Liver (tissue), 9 donors: Measurements from ENCODE around the gene DCUN1D1. TPM values are rescaled to one million over a fixed set of nuclear protein-coding genes. Genes with fewer than 3 reads are reported as not detected.

Experiments
- DNase-seq: peaks from one replicate; pipeline ENCODE4 v3.0.0-alpha.2; 2017; ENCODE audit warnings: low spot score
- H3K27ac ChIP-seq, 2 donors: one replicate each; pipeline ENCODE4 v1.7.0; 2013; ENCODE audit warnings: inconsistent platforms in 2 of 2, low read length in 2 of 2, control low read depth in 1 of 2, low read depth in 1 of 2, mild to moderate bottlenecking in 1 of 2
- H3K27me3 ChIP-seq, 4 donors: one replicate each; pipeline versions ENCODE4 v1.6.1 to v1.7.0; 2013; ENCODE audit warnings: low read length in 3 of 4, inconsistent platforms in 1 of 4, mild to moderate bottlenecking in 1 of 4, moderate library complexity in 1 of 4; ENCODE audit not compliant: control insufficient read depth in 4 of 4, insufficient read depth in 4 of 4
- H3K36me3 ChIP-seq, 4 donors: one replicate each; pipeline versions ENCODE4 v1.6.1 to v1.7.0; 2013; ENCODE audit warnings: low read length in 3 of 4, mild to moderate bottlenecking in 3 of 4, low read depth in 1 of 4, moderate library complexity in 1 of 4; ENCODE audit not compliant: control insufficient read depth in 4 of 4, insufficient read depth in 3 of 4
- H3K4me1 ChIP-seq, 4 donors: one replicate each; pipeline versions ENCODE4 v1.6.1 to v1.7.0; 2013; ENCODE audit warnings: low read length in 3 of 4, mild to moderate bottlenecking in 3 of 4, moderate library complexity in 1 of 4; ENCODE audit not compliant: control insufficient read depth in 4 of 4, insufficient read depth in 4 of 4
- H3K4me3 ChIP-seq, 3 donors: one replicate each; pipeline versions ENCODE4 v1.6.1 to v1.7.0; 2013; ENCODE audit warnings: low read length in 3 of 3, control low read depth in 1 of 3, low read depth in 1 of 3, mild to moderate bottlenecking in 1 of 3
- H3K9ac ChIP-seq, 2 donors: one replicate each; pipeline ENCODE4 v1.7.0; 2013; ENCODE audit warnings: low read length in 2 of 2, mild to moderate bottlenecking in 2 of 2, moderate library complexity in 2 of 2, control low read depth in 1 of 2, low read depth in 1 of 2
- H3K9me3 ChIP-seq, 4 donors: one replicate each; pipeline versions ENCODE4 v1.6.1 to v1.7.0; 2013; ENCODE audit warnings: low read length in 3 of 4; ENCODE audit not compliant: control insufficient read depth in 4 of 4
- ATF3 ChIP-seq: IDR thresholded peaks from 2 replicates; pipeline ENCODE4 v1.6.1; 2016; ENCODE audit warnings: antibody characterized with exemption
- CTCF ChIP-seq: fragments of 150-350 bp; IDR thresholded peaks from 2 replicates; pipeline ENCODE4 v1.5.1; 2017; ENCODE audit warnings: improper control_type of control experiment, low read depth, low read length; ENCODE audit not compliant: missing input control
- EGR1 ChIP-seq, 2 donors: IDR thresholded peaks; 2 replicates each; pipeline ENCODE4 v1.6.1; 2016 to 2018; ENCODE audit warnings: antibody characterized with exemption in 2 of 2, low read depth in 2 of 2
- FOXA1 ChIP-seq: IDR thresholded peaks from 2 replicates; pipeline ENCODE4 v1.6.1; 2016; ENCODE audit warnings: antibody characterized with exemption
- FOXA2 ChIP-seq: IDR thresholded peaks from 2 replicates; pipeline ENCODE4 v1.6.1; 2016; ENCODE audit warnings: antibody characterized with exemption
- GABPA ChIP-seq, 2 donors: IDR thresholded peaks in 1 of 2; conservative IDR thresholded peaks in 1 of 2; 2 replicates each; pipeline ENCODE4 v1.6.1; 2016; ENCODE audit warnings: antibody characterized with exemption in 2 of 2, mild to moderate bottlenecking in 1 of 2, moderate library complexity in 1 of 2
- HNF4A ChIP-seq, 2 donors: conservative IDR thresholded peaks; 2 replicates each; pipeline ENCODE4 v1.6.1; 2016; ENCODE audit warnings: antibody characterized with exemption in 2 of 2, mild to moderate bottlenecking in 2 of 2
- HNF4G ChIP-seq: IDR thresholded peaks from 2 replicates; pipeline ENCODE4 v1.6.1; 2016; ENCODE audit warnings: antibody characterized with exemption
- JUND ChIP-seq, 2 donors: IDR thresholded peaks; 2 replicates each; pipeline ENCODE4 v1.6.1; 2016; ENCODE audit warnings: antibody characterized with exemption in 2 of 2
- MAX ChIP-seq: IDR thresholded peaks from 2 replicates; pipeline ENCODE4 v1.6.1; 2016; ENCODE audit warnings: antibody characterized with exemption
- NR2F2 ChIP-seq: IDR thresholded peaks from 2 replicates; pipeline ENCODE4 v1.6.1; 2016; ENCODE audit warnings: antibody characterized with exemption
- RAD21 ChIP-seq, 2 donors: IDR thresholded peaks; 2 replicates each; pipeline ENCODE4 v1.6.1; 2016; ENCODE audit warnings: antibody characterized with exemption in 2 of 2, mild to moderate bottlenecking in 2 of 2
- REST ChIP-seq: IDR thresholded peaks from 2 replicates; pipeline ENCODE4 v1.6.1; 2016; ENCODE audit warnings: antibody characterized with exemption, mild to moderate bottlenecking
- RXRA ChIP-seq, 2 donors: IDR thresholded peaks; 2 replicates each; pipeline ENCODE4 v1.6.1; 2017 to 2018; ENCODE audit warnings: antibody characterized with exemption in 2 of 2, mild to moderate bottlenecking in 1 of 2
- SP1 ChIP-seq: IDR thresholded peaks from 2 replicates; pipeline ENCODE4 v1.6.1; 2018; ENCODE audit warnings: antibody characterized with exemption, mild to moderate bottlenecking
- YY1 ChIP-seq: IDR thresholded peaks from 2 replicates; pipeline ENCODE4 v1.6.1; 2016; ENCODE audit warnings: antibody characterized with exemption, mild to moderate bottlenecking
- ZBTB33 ChIP-seq: IDR thresholded peaks from 2 replicates; pipeline ENCODE4 v1.6.1; 2016; ENCODE audit warnings: antibody characterized with exemption
- WGBS: extraction: QIAGEN DNeasy Blood & Tissue Kit; methylation state at CpG from one replicate; pipeline ENCODE4 v1.1.7; 2013; 5-methylcytosine and 5-hydroxymethylcytosine counted together
- polyA plus RNA-seq, 2 donors: library from polyadenylated mRNA; stranded (reverse) in 1 of 2; unstranded in 1 of 2; fragments of 200-250 nt in 1 of 2; fragments of >200 nt in 1 of 2; fragmentation: Nextera tagmentation in 1 of 2; extraction: Ambion mirVana in 1 of 2; gene quantifications; one replicate each; pipeline versions ENCODE4 v1.2.1 to v1.2.3, GENCODE V29; 2013 to 2015
- total RNA-seq, 2 donors: library from RNA; depleted of rRNA; stranded (reverse); fragments of >200 nt; gene quantifications; one replicate each; pipeline ENCODE4 v1.2.3, GENCODE V29; 2014
- donor health status: healthy.
- donor health status: healthy.
- donor health status: healthy.
- donor health status: healthy.
- donor health status: healthy.

The DCUN1D1 gene
- total and polyA plus RNA-seq, 4 donors = 9.1 to 56.0 (median 23.5) TPM

- no peak overlapping the region for H3K27ac ChIP-seq
- TF ChIP-seq RAD21 (IDR thresholded peaks at IDR 0.05) (no peak), SP1 (no peak), FOXA1 (no peak), MAX (no peak)
- no peak for DNase-seq
- no peaks in the 10 kb centered on the region for H3K9me3 ChIP-seq
- WGBS = 80% methylated on average over 6 of the region's 6 CpGs
- no peaks in the 10 kb centered on the region for H3K27me3 ChIP-seq
- peaks cover 0 to under 1% (median 0%) of the 10 kb centered on the region in 4 donors for H3K36me3 ChIP-seq
- no peak overlapping the region for H3K9ac ChIP-seq
- peaks cover 16 to 45% (median 29%) of the 10 kb centered on the region in 4 donors for H3K4me1 ChIP-seq
- H3K4me3 ChIP-seq = no peak overlapping the region
These were observed 12.8 kb downstream of the DCUN1D1 start for GRCh38 chr3:182967218-182968204.

- no peaks in the 10 kb centered on the region for H3K9me3 ChIP-seq
- DNase-seq = no peak
- H3K4me1 ChIP-seq = peaks cover 9 to 45% (median 19%) of the 10 kb centered on the region in 4 donors
- H3K9ac ChIP-seq = no peak overlapping the region
- TF ChIP-seq JUND (IDR thresholded peaks at IDR 0.05) (no peak), FOXA1 (no peak), CTCF (no peak), ATF3 (no peak), YY1 (no peak), ZBTB33 (no peak), REST (no peak), RXRA (IDR thresholded peaks at IDR 0.05) (no peak), EGR1 (IDR thresholded peaks at IDR 0.05; ENCODE audit: low read depth in 2 of 2) (no peak), NR2F2 (no peak), SP1 (no peak), RAD21 (IDR thresholded peaks at IDR 0.05) (no peak), FOXA2 (no peak), GABPA (IDR thresholded peaks at IDR 0.05 in 1 of 2, conservative IDR thresholded peaks at IDR 0.05 in 1 of 2) (no peak), HNF4A (conservative IDR thresholded peaks at IDR 0.05) (no peak), HNF4G (no peak)
- no peak overlapping the region for H3K4me3 ChIP-seq
- peaks cover 0 to 2% (median 0%) of the 10 kb centered on the region in 4 donors for H3K36me3 ChIP-seq
- H3K27me3 ChIP-seq = no peaks in the 10 kb centered on the region
- 93% methylated on average over 9 of the region's 9 CpGs for WGBS
- H3K27ac ChIP-seq = no peak overlapping the region
These were observed 14.4 kb downstream of the DCUN1D1 start for GRCh38 chr3:182965861-182966366.
